Kidney capillary endothelial cell (primary cell): ENCODE measurements around the gene GGTLC3.
"Not testable (repeated sequence)": the region's sequence is repeated elsewhere in the genome, so short reads cannot be mapped to it uniquely, and the experiment has no call there.

Experiments
- DNase-seq: peaks from one replicate; pipeline ENCODE4 v3.0.0-alpha.2; 2018; ENCODE audit warnings: low spot score

The GGTLC3 gene

DNA sequence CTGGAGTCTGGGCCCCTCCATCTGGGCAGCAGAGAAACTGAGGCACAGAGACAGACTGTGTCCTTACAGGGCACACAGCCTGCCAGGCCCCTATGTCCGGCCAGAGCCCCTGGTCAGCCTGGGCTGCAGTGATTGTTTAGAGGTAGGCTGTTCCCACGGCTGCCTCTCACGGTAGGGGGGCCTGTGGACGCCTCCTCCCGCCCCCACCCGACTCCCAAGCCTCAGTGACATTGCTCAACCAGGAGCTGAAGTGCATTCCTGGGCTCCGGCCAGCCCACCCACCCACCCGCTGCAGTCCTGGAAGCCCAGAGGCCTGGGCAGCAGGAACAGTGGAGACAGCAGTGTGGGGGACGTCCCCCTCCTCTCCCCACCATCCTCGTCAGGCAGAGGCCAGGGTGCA lies 4.5 kb downstream of the GGTLC3 start:
- not testable (repeated sequence) for DNase-seq

DNA sequence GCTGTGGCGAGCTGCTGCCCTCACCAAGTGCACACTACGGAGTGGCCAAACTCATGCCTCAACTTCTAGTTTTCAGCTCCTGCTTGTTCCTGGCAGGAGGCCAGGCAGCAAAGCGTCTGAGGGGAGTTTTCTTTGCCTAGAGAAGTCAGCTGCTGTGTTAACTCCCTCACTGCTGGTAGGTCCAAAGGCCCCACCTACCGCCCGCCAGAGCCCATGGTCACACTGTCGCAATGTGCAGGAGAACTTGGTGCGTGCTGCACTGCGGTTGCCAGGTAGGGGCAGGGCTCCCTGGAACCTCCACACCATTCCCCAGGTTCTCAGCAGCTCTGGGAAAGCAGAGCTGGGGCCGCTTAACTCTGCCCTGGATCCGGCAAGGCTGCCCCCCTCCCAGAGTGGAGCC lies 5.6 kb downstream of the GGTLC3 start:
- not testable (repeated sequence) for DNase-seq

DNA sequence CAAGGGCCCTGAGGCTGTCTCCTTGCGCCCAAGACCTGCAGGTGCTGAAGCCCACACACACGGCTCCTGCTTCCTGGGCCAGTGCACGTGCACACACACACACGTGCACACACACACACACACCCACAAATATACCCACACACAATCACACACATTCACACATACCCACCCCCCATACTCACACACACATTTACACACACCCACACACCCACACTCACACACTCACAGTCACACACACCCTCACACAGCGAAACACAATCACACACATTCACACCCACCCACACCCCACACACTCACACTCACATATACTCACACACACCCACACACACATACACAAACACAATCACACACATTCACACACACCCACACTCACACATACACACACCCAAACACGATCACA lies 6.6 kb downstream of the GGTLC3 start:
- DNase-seq, result not testable (repeated sequence)

DNA sequence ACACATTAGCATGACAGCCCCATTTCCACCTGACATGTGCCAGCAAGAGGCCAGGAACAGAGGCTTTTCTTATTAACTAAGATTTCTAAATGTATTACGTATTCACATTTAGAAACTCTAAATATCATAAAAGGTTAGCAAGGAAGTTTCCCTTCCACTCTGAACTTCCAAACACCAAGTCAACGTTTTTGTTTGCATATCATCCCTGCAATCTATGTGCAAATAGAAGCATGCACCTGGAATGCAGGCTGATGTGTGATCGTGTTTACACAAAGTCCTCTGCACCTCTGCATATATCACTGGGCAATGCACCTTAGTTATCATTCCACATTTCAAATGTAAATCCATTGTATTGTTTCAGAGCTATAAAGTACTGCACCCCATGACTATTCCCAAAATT lies 21.7 kb downstream of the GGTLC3 start:
- DNase-seq, result not testable (repeated sequence)
